Upper lobe of right lung (tissue), 1 donor: ENCODE results near the gene GTF3C4. TPM values are rescaled to one million over a fixed set of nuclear protein-coding genes. Genes with fewer than 3 reads are reported as not detected.

ENCODE experiments used
- ATAC-seq: fragments of 200-7000 bp; cut with Tn5 transposase; one replicate; pipeline ENCODE4 v1.9.1; 2020; ENCODE audit warnings: mild to moderate bottlenecking, moderate library complexity
- DNase-seq: peaks from one replicate; pipeline ENCODE4 v3.0.0-alpha.2; 2020
- H3K27ac ChIP-seq: fragments of 200-600 bp; one replicate; pipeline ENCODE4 v1.8.0; 2022
- H3K27me3 ChIP-seq: fragments of 200-600 bp; one replicate; pipeline ENCODE4 v1.8.0; 2022; ENCODE audit warnings: mild to moderate bottlenecking
- H3K36me3 ChIP-seq: fragments of 200-600 bp; one replicate; pipeline ENCODE4 v1.8.0; 2022
- H3K4me1 ChIP-seq: fragments of 200-600 bp; one replicate; pipeline ENCODE4 v1.8.0; 2022
- H3K4me3 ChIP-seq: fragments of 200-600 bp; one replicate; pipeline ENCODE4 v1.8.0; 2022; ENCODE audit warnings: mild to moderate bottlenecking
- H3K9me3 ChIP-seq: fragments of 200-600 bp; one replicate; pipeline ENCODE4 v1.8.0; 2022
- CTCF ChIP-seq: fragments of 200-600 bp; IDR thresholded peaks from one replicate; pipeline ENCODE4 v1.8.0; 2022; ENCODE audit warnings: antibody characterized with exemption
- intact Hi-C: fragments of 100-400 bp; cut with DNase I; formaldehyde crosslinking; loops from one replicate; pipeline ENCODE4 v1.11.0; 2022
- total RNA-seq: library from RNA; stranded (reverse); fragmentation: NEBNext Ultra II Directional; extraction: Animal tissue kit (Norgen Biotek cat#: 25700); gene quantifications from one replicate; pipeline ENCODE4 v1.2.1, GENCODE V29; 2021
- donor health status: DM: no; HTN: yes; CAD: no; lungs with severe emphysema.

The GTF3C4 gene
- total RNA-seq, 1 donor from 2014 or later, result 12.9 TPM

GRCh38 chr9:132671620-132672412 lies 1.6 kb downstream of the GTF3C4 start:
- peak overlapping the region; percentile 98 for H3K4me3 ChIP-seq
- H3K36me3 ChIP-seq, result no peaks in the 10 kb centered on the region
- DNase-seq (no peak), ATAC-seq (no peak)
- no peaks in the 10 kb centered on the region for H3K9me3 ChIP-seq
- TF ChIP-seq CTCF, result no peak
- no peak overlapping the region for H3K27ac ChIP-seq
- no peaks in the 10 kb centered on the region for H3K27me3 ChIP-seq
- peaks cover 35% of the 10 kb centered on the region for H3K4me1 ChIP-seq
- intact Hi-C loops, result no loop called here

- no peak for ATAC-seq
- no peak for DNase-seq
- Histone ChIP-seq H3K36me3 (no peaks in the 10 kb centered on the region), H3K9me3 (no peaks in the 10 kb centered on the region), H3K27ac (no peak overlapping the region), H3K4me3 (no peak overlapping the region), H3K4me1 (peaks cover 35% of the 10 kb centered on the region), H3K27me3 (no peaks in the 10 kb centered on the region)
- intact Hi-C loops, result no loop called here
- TF ChIP-seq CTCF, result no peak
Observed at GRCh38 chr9:132672413-132672690, 2.1 kb downstream of the GTF3C4 start.

- TF ChIP-seq CTCF, result no peak
- Histone ChIP-seq H3K4me3 (no peak overlapping the region), H3K27me3 (no peaks in the 10 kb centered on the region), H3K9me3 (no peaks in the 10 kb centered on the region), H3K27ac (no peak overlapping the region), H3K4me1 (peaks cover 35% of the 10 kb centered on the region), H3K36me3 (peaks cover 6% of the 10 kb centered on the region)
- no peak for DNase-seq
- ATAC-seq, result no peak
- intact Hi-C loops, result no loop called here
Observed at GRCh38 chr9:132673355-132673754, 3.1 kb downstream of the GTF3C4 start.

- intact Hi-C loops, result no loop called here
- H3K9me3 ChIP-seq, result no peaks in the 10 kb centered on the region
- ATAC-seq, result no peak
Observed at GRCh38 chr9:132674485-132674884, 4.2 kb downstream of the GTF3C4 start.

GRCh38 chr9:132677976-132678375 lies 7.7 kb downstream of the GTF3C4 start:
- intact Hi-C loops, result no loop called here
- Histone ChIP-seq H3K9me3 (no peaks in the 10 kb centered on the region), H3K4me1 (peaks cover 12% of the 10 kb centered on the region), H3K4me3 (no peak overlapping the region), H3K36me3 (peaks cover 26% of the 10 kb centered on the region), H3K27me3 (no peaks in the 10 kb centered on the region), H3K27ac (no peak overlapping the region)
- DNase-seq, result no peak
- no peak for ATAC-seq
- no peak for TF ChIP-seq CTCF

More at GRCh38 chr9:132674485-132674884, 4.2 kb downstream of the GTF3C4 start:
- H3K27me3 ChIP-seq, result no peaks in the 10 kb centered on the region
- peaks cover 17% of the 10 kb centered on the region for H3K36me3 ChIP-seq
- H3K4me1 ChIP-seq, result peaks cover 27% of the 10 kb centered on the region
- H3K4me3 ChIP-seq, result no peak overlapping the region
- DNase-seq, result no peak
- no peak for TF ChIP-seq CTCF
- no peak overlapping the region for H3K27ac ChIP-seq
